H1 (cell line): ENCODE results near the gene DOCK8. TPM values are rescaled to one million over a fixed set of nuclear protein-coding genes. Genes with fewer than 3 reads are reported as not detected.
"Not testable (repeated sequence)": the region's sequence is repeated elsewhere in the genome, so short reads cannot be mapped to it uniquely, and the experiment has no call there.

Experiments used
- CTCF ChIA-PET: fragments of 300-600 bp; sonication (Branson Sonifier 250); formaldehyde crosslinking; loops from one replicate; lab custom pipeline; 2021; ENCODE audit not compliant: partially characterized antibody; lab: Charles Lee
- POLR2A ChIA-PET: fragments of 300-600 bp; sonication (Branson Sonifier 250); formaldehyde crosslinking; loops from one replicate; lab custom pipeline; 2021; ENCODE audit warnings: inconsistent platforms; ENCODE audit not compliant: partially characterized antibody; lab: Charles Lee
- DNase-seq, 2 experiments: peaks; one replicate each; pipeline versions ENCODE4 v3.0.0 to v3.0.0-alpha.2; 2010 to 2022; ENCODE audit warnings: low spot score in 2 of 2, low read depth in 1 of 2, mixed read lengths in 1 of 2
- FAIRE-seq: peaks from 2 replicates; lab custom pipeline; 2011; peaks lifted over from hg19 to GRCh38; lab: Jason Lieb, UNC
- H2AFZ ChIP-seq: 2 replicates; pipeline ENCODE4 v1.8.1; 2012; ENCODE audit warnings: low read length, inconsistent platforms
- H2AK5ac ChIP-seq: 2 replicates; pipeline ENCODE4 v1.6.1; 2013; ENCODE audit warnings: low read depth, low read length
- H2BK120ac ChIP-seq: replicated peaks from 2 replicates; pipeline ENCODE3; 2013; ENCODE audit warnings: low read depth, low read length, inconsistent platforms
- H2BK12ac ChIP-seq: 2 replicates; pipeline ENCODE4 v1.6.1; 2013; ENCODE audit warnings: low read depth, low read length
- H2BK15ac ChIP-seq: 2 replicates; pipeline ENCODE4 v1.6.1; 2013; ENCODE audit warnings: low read length
- H2BK20ac ChIP-seq: 2 replicates; pipeline ENCODE4 v1.6.1; 2013; ENCODE audit warnings: low read length
- H2BK5ac ChIP-seq: 2 replicates; pipeline ENCODE4 v1.6.1; 2013; ENCODE audit warnings: low read depth, low read length
- H3K14ac ChIP-seq: 2 replicates; pipeline ENCODE4 v1.6.1; 2013; ENCODE audit warnings: inconsistent platforms; ENCODE audit not compliant: insufficient read length
- H3K18ac ChIP-seq: 2 replicates; pipeline ENCODE4 v1.6.1; 2013; ENCODE audit warnings: low read length; ENCODE audit errors: extremely low read depth
- H3K23ac ChIP-seq: 2 replicates; pipeline ENCODE4 v1.6.1; 2013; ENCODE audit warnings: inconsistent platforms; ENCODE audit not compliant: insufficient read length
- H3K23me2 ChIP-seq: 2 replicates; pipeline ENCODE4 v1.6.1; 2013; ENCODE audit warnings: low read depth, low read length
- H3K27ac ChIP-seq: 2 replicates; pipeline ENCODE4 v1.6.1; 2011; ENCODE audit warnings: low read depth, low read length, inconsistent platforms
- H3K27me3 ChIP-seq, 4 experiments: replicated peaks in 1 of 4; 1 replicate in 1 of 4; 2 replicates in 3 of 4; pipeline versions ENCODE4 v1.6.1 to v1.8.1; 2011 to 2013; ENCODE audit warnings: low read length in 3 of 4, mild to moderate bottlenecking in 3 of 4, inconsistent platforms in 2 of 4, mixed read lengths in 2 of 4, moderate library complexity in 1 of 4; ENCODE audit not compliant: control insufficient read depth in 3 of 4, insufficient read depth in 3 of 4; ENCODE audit errors: extremely low read depth in 1 of 4
- H3K36me3 ChIP-seq, 4 experiments: 2 replicates each; pipeline versions ENCODE4 v1.6.1 to v1.8.1; 2011 to 2013; ENCODE audit warnings: mild to moderate bottlenecking in 4 of 4, low read length in 3 of 4, moderate library complexity in 2 of 4, control low read depth in 1 of 4, inconsistent platforms in 1 of 4; ENCODE audit not compliant: insufficient read depth in 4 of 4, control insufficient read depth in 2 of 4
- H3K4ac ChIP-seq: replicated peaks from 2 replicates; pipeline ENCODE3; 2013; ENCODE audit warnings: low read length, low read depth, mixed read lengths, inconsistent platforms; ENCODE audit not compliant: insufficient read length
- H3K4me1 ChIP-seq, 4 experiments: replicated peaks in 1 of 4; 1 replicate in 1 of 4; 2 replicates in 3 of 4; pipeline versions ENCODE4 v1.6.1 to v1.8.1; 2011 to 2013; ENCODE audit warnings: low read length in 3 of 4, inconsistent platforms in 2 of 4, mixed read lengths in 1 of 4; ENCODE audit not compliant: insufficient read depth in 4 of 4, control insufficient read depth in 3 of 4
- H3K4me2 ChIP-seq, 2 experiments: 2 replicates each; pipeline versions ENCODE4 v1.6.1 to v1.8.1; 2011 to 2013; ENCODE audit warnings: low read depth in 2 of 2, low read length in 2 of 2, control low read depth in 1 of 2, inconsistent platforms in 1 of 2, mild to moderate bottlenecking in 1 of 2; ENCODE audit not compliant: insufficient read depth in 1 of 2
- H3K4me3 ChIP-seq, 4 experiments: fragments of 200-600, 300-600 bp in 1 of 4; sonication (generic), shearing (Covaris generic), sonication (Bioruptor Twin) in 1 of 4; 2 replicates each; pipeline versions ENCODE4 v1.5.1 to v1.8.1; 2011 to 2016; ENCODE audit warnings: low read length in 4 of 4, low read depth in 3 of 4, control low read depth in 2 of 4, inconsistent platforms in 2 of 4, mild to moderate bottlenecking in 2 of 4, mixed read lengths in 1 of 4, moderate library complexity in 1 of 4; ENCODE audit not compliant: insufficient read depth in 2 of 4; ENCODE audit errors: extremely low read depth in 1 of 4
- H3K56ac ChIP-seq: replicated peaks from 2 replicates; pipeline ENCODE3; 2013; ENCODE audit warnings: low read depth, mild to moderate bottlenecking, mixed read lengths, low read length, inconsistent platforms; ENCODE audit not compliant: insufficient read length
- H3K79me1 ChIP-seq: 2 replicates; pipeline ENCODE4 v1.6.1; 2013; ENCODE audit warnings: low read depth, low read length, control low read depth
- H3K79me2 ChIP-seq, 2 experiments: 2 replicates each; pipeline versions ENCODE4 v1.6.1 to v1.8.1; 2012 to 2013; ENCODE audit warnings: low read length in 2 of 2, mild to moderate bottlenecking in 2 of 2, inconsistent platforms in 1 of 2; ENCODE audit not compliant: insufficient read depth in 2 of 2, control insufficient read depth in 1 of 2
- H3K9ac ChIP-seq, 4 experiments: replicated peaks in 1 of 4; 1 replicate in 1 of 4; 2 replicates in 3 of 4; pipeline versions ENCODE4 v1.6.1 to v1.8.1; 2011 to 2013; ENCODE audit warnings: low read depth in 3 of 4, low read length in 3 of 4, control low read depth in 2 of 4, mild to moderate bottlenecking in 2 of 4, moderate library complexity in 2 of 4, inconsistent platforms in 1 of 4; ENCODE audit errors: extremely low read depth in 1 of 4
- H3K9me3 ChIP-seq, 2 experiments: 2 replicates each; pipeline versions ENCODE4 v1.6.1 to v1.8.1; 2012 to 2013; ENCODE audit warnings: mild to moderate bottlenecking in 2 of 2, moderate library complexity in 2 of 2, control low read depth in 1 of 2, inconsistent platforms in 1 of 2, low read depth in 1 of 2, low read length in 1 of 2, mixed read lengths in 1 of 2; ENCODE audit not compliant: insufficient read depth in 2 of 2
- H4K20me1 ChIP-seq, 2 experiments: replicated peaks in 1 of 2; 2 replicates each; pipeline versions ENCODE3 to v1.8.1; 2011 to 2013; ENCODE audit warnings: inconsistent platforms in 2 of 2, low read length in 2 of 2, mild to moderate bottlenecking in 1 of 2; ENCODE audit not compliant: insufficient read depth in 2 of 2, control insufficient read depth in 1 of 2
- H4K5ac ChIP-seq: 2 replicates; pipeline ENCODE4 v1.6.1; 2013; ENCODE audit warnings: low read length, low read depth, mixed read lengths, inconsistent platforms; ENCODE audit not compliant: insufficient read length
- H4K8ac ChIP-seq: 2 replicates; pipeline ENCODE4 v1.8.0; 2013; ENCODE audit warnings: mild to moderate bottlenecking, moderate library complexity, low read length, inconsistent platforms; ENCODE audit not compliant: insufficient read depth; ENCODE audit errors: extremely low read depth
- H4K91ac ChIP-seq: replicated peaks from 2 replicates; pipeline ENCODE3; 2013; ENCODE audit warnings: low read length, mixed read lengths, inconsistent platforms; ENCODE audit not compliant: insufficient read length
- CTBP2 ChIP-seq: IDR thresholded peaks from 2 replicates; pipeline ENCODE4 v1.7.0; 2011; ENCODE audit warnings: borderline replicate concordance, mild to moderate bottlenecking, moderate library complexity, mixed read lengths, low read length; ENCODE audit not compliant: insufficient read depth, insufficient read length
- NRF1 ChIP-seq: IDR thresholded peaks from 2 replicates; pipeline ENCODE4 v1.6.1; 2011; ENCODE audit warnings: mild to moderate bottlenecking, low read depth, low read length, improper control_type of control experiment
- SIRT6 ChIP-seq: IDR thresholded peaks from one replicate; pipeline ENCODE4 v1.7.1; 2012; ENCODE audit warnings: low read length, inconsistent platforms
- SRF ChIP-seq: IDR thresholded peaks from 2 replicates; pipeline ENCODE4 v1.6.1; 2011; ENCODE audit warnings: mild to moderate bottlenecking, low read depth, low read length, moderate library complexity
- WGBS, 2 experiments: shearing (Covaris generic) in 1 of 2; methylation state at CpG; one replicate each; pipeline versions ENCODE4 v1.1.6 to v1.1.7; 2013 to 2015; ENCODE audit warnings: low lambda C conversion rate in 2 of 2, mixed read lengths in 2 of 2, inconsistent platforms in 1 of 2, low coverage in 1 of 2, missing lambda C conversion rate in 1 of 2; ENCODE audit not compliant: insufficient replicate concordance in 2 of 2, insufficient coverage in 1 of 2, insufficient read length in 1 of 2; ENCODE audit errors: extremely low coverage in 1 of 2, missing lambda C conversion rate in 1 of 2; 5-methylcytosine and 5-hydroxymethylcytosine counted together
- polyA plus RNA-seq, 7 experiments: library from polyadenylated mRNA; depleted of rRNA in 3 of 7; stranded (reverse) in 5 of 7; unstranded in 2 of 7; fragments of >200 nt in 5 of 7; fragments of 200-250 nt in 2 of 7; gene quantifications; 1 replicate in 5 of 7; 2 replicates in 1 of 7; 4 replicates in 1 of 7; pipeline versions ENCODE4 v1.2.1 to v1.2.3, GENCODE V29; 2011 to 2013; ENCODE audit warnings: missing spikeins in 2 of 7, mixed read lengths in 2 of 7
- total RNA-seq: library from RNA; stranded (reverse); fragmentation: NEBNext Ultra II Directional; extraction: Animal tissue kit (Norgen Biotek cat#: 25700); gene quantifications from 2 replicates; pipeline ENCODE4 v1.2.1, GENCODE V29; 2021

DOCK8 gene
- total and polyA plus RNA-seq, 2 of the 8 experiments (the other 6 are each of a cell fraction or from before 2014, with no cell fraction given), result 0.57 to 2.0 TPM

DNA sequence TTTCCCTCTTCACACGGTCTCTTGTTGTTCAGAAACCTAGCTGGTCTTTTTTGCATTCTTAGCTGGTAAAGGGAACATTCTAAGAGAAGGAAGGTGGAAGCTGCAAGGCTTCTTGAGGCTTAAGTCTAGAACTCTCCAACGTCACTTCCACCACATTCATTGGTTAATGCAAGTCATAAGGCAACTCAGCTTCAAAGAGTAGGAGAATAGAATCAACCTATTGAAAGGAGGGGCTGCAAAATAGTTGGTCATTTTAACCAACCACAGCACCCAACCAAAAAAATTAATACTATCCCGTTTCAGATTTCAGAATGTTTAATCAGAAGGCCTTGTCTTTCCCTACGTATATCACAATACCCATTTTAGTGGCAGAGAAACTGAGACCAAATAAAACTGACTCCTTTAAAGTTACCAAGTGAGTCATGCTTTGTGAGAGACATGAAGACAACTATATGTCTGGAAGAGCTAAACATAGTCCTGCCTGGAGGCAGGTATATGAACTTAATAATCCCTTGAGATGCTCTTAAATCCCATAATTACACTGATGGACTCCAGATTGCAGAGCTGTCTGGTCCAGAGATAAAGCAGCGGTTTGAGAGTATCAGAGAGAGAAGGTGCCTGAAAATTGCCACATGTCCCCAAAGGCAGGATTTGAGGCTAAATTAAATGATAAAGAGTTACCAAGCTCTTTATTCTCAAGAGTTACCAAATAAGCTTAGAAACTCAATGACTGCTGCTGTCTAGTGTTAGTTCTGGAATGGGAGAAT, 14.4 kb downstream of the DOCK8 start (continued):
- no peak for TF ChIP-seq NRF1
- no peak for TF ChIP-seq SIRT6
- TF ChIP-seq SRF, result no peak
- TF ChIP-seq CTBP2, result no peak

DNA sequence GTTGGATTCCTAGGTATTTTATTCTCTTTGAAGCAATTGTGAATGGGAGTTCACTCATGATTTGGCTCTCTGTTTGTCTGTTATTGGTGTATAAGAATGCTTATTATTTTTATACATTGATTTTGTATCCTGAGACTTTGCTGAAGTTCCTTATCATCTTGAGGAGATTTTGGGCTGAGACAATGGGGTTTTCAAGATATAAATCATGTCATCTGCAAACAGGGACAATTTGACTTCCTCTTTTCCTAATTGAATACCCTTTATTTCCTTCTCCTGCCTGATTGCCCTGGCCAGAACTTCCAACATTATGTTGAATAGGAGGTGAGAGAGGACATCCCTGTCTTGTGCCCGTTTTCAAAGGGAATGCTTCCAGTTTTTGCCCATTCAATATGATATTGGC, 17.0 kb downstream of the DOCK8 start:
- H3K9me3 ChIP-seq, result peaks cover 3 to 16% of the 10 kb centered on the region in 2 experiments; a peak in 3 of 4 replicates
- H3K79me1 ChIP-seq, H2BK120ac ChIP-seq, H3K27ac ChIP-seq, H4K20me1 ChIP-seq, H4K91ac ChIP-seq, H3K4ac ChIP-seq, H3K4me3 ChIP-seq, H2BK20ac ChIP-seq, H3K9ac ChIP-seq, DNase-seq, H2BK5ac ChIP-seq, H3K14ac ChIP-seq, FAIRE-seq, H3K18ac ChIP-seq, H3K27me3 ChIP-seq, H4K5ac ChIP-seq, H4K8ac ChIP-seq, H2AFZ ChIP-seq, H3K23ac ChIP-seq, H3K4me1 ChIP-seq, H2AK5ac ChIP-seq, POLR2A ChIA-PET, CTCF ChIA-PET, H2BK12ac ChIP-seq, H3K79me2 ChIP-seq, H3K4me2 ChIP-seq, H3K23me2 ChIP-seq, H3K36me3 ChIP-seq, H2BK15ac ChIP-seq, H3K56ac ChIP-seq: not testable (repeated sequence)
- 93% methylated on average over 1 of the region's 1 CpG; no CpG with 5 or more reads in 1 of the 2 experiments for WGBS, 2 experiments
